Measurements from ENCODE around the gene TRAK2.

DNA sequence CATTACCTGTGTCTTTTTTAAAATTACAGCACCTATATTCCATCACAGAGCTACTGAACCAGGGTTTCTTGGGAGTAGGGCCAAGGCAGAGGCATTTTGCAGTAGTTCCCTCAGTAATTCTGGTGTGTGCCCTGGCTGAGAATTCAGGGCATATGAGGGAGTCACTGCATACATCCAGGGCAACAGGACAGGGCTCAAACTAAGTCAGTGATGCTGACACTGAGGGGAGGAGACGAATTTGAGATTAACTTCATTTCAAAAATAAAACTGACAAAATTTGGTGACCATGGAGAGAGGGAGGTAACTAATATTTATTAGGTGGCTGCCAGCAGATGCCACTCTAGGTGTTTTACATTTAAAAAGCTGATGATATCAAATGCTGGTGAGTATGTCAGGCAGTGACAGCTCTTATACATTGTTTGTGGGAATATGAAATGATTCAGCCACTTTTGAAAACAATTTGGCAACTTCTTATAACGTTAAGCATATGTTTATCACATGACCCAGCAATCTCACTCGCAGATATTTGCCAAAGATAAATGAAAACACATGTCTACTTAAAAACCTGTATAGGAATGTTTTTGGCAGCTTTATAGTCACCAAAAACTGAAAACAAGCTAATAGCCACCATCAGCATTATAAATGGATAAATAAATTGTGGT is 20.6 kb upstream of the TRAK2 start:
- TF ChIP-seq, protein P1, sequence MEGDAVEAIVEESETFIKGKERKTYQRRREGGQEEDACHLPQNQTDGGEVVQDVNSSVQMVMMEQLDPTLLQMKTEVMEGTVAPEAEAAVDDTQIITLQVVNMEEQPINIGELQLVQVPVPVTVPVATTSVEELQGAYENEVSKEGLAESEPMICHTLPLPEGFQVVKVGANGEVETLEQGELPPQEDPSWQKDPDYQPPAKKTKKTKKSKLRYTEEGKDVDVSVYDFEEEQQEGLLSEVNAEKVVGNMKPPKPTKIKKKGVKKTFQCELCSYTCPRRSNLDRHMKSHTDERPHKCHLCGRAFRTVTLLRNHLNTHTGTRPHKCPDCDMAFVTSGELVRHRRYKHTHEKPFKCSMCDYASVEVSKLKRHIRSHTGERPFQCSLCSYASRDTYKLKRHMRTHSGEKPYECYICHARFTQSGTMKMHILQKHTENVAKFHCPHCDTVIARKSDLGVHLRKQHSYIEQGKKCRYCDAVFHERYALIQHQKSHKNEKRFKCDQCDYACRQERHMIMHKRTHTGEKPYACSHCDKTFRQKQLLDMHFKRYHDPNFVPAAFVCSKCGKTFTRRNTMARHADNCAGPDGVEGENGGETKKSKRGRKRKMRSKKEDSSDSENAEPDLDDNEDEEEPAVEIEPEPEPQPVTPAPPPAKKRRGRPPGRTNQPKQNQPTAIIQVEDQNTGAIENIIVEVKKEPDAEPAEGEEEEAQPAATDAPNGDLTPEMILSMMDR (IDR thresholded peaks at IDR 0.05; ENCODE audit: borderline replicate concordance, extremely low read depth, low read length, poor library complexity, severe bottlenecking): no peak
- no peak for TF ChIP-seq EZH2 (IDR thresholded peaks at IDR 0.05; ENCODE audit: borderline replicate concordance, low read depth, low read length, severe bottlenecking)
